GM19438 (cell line): ENCODE data around the gene APOE.
"Not testable (repeated sequence)": the region's sequence is repeated elsewhere in the genome, so short reads cannot be mapped to it uniquely, and the experiment has no call there.

ENCODE experiments used
- ATAC-seq: cut with Tn5 transposase; IDR thresholded peaks from one replicate; pipeline ENCODE4 v1.9.1; 2021; ENCODE audit warnings: low read depth; ENCODE audit not compliant: unreplicated experiment

The APOE gene

DNA sequence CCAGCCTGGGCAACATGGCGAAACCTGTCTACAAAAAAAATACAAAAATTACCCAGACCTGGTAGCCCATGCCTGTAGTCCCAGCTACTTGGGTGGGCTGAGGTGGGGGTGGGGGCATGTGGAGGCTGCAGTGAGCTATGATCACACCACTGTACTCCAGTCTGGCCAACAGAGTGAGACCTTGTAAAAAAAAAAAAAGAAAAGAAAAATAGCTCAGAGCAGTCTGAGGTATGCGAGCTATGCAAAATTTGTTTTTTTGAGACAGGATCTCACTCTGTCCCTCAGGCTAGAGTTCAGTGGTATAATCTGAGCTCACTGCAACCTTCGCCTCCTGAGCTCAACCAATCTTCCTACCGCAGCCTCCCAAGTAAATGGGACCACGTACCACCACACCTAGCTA lies 21.7 kb upstream of the APOE start:
- no peak for ATAC-seq

DNA sequence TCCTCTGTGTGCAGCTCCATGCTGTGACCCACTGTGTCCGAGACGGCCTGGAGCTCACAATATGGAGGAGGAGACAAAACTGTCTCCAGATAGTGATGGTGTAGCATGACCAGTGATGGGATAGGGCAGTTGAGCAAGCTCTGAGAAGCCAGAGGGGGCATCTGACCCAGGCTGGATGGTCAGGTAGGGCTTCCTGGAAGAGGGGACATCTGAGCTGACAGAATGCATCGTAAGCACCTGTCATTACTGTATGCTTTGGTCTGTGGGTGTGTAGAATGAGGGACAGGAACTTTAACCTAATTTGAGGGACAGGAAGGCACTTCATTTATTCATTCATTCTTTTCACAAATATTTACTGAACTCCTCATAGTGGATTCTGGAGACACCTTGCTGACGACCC lies 21.0 kb upstream of the APOE start:
- no peak for ATAC-seq

DNA sequence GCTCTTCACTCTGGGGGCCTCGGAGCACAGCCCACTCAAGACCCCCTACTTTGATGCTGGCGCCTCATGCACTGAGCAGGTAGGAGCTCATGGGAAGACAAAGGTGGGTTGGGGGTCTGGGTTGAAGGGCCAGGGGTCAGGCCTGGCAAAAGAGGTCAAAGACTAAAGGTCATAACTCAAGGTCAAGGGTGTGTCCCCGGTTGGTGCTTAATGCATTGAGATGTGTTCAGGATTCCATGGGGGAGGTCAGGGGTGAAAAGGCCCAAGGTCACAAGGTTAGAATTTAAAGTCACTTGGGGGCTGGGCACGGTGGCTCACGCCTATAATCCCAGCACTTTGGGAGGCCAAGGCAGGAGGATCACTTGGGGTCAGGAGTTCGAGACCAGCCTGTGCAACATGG lies 19.5 kb upstream of the APOE start:
- ATAC-seq = no peak

DNA sequence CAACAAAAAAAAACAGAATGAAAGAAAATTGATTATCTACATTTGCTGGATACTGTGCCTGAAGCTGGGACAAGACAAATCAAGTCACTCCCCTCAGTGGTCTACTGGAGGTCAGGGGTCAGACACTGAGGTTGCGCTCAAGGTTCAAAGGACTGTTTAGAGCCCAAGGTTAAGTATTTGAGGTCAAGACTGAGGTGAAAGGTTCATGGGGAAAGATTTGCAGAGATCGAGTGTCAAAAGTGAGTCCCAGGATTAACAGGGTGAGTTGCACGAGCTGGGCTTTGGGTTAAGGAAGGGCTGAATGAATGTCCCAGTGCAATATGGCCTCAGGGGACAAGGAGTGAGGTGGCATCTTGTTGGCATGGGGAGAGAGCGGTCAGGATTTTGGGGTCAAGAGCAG lies 17.9 kb upstream of the APOE start:
- ATAC-seq = no peak

DNA sequence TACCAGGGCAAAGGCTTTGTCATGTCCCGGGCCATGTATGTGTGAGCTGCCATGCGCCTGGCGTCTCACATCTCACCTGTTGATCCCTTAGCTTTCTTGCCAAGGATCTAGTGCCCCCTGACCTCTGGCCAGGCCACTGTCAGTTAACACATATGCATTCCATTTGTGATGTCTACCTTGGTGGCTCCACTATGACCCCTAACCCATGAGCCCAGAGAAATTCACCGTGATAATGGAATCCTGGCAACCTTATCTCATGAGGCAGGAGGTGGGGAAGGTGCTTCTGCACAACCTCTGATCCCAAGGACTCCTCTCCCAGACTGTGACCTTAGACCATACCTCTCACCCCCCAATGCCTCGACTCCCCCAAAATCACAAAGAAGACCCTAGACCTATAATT lies 17.3 kb upstream of the APOE start:
- ATAC-seq = not testable (repeated sequence)

DNA sequence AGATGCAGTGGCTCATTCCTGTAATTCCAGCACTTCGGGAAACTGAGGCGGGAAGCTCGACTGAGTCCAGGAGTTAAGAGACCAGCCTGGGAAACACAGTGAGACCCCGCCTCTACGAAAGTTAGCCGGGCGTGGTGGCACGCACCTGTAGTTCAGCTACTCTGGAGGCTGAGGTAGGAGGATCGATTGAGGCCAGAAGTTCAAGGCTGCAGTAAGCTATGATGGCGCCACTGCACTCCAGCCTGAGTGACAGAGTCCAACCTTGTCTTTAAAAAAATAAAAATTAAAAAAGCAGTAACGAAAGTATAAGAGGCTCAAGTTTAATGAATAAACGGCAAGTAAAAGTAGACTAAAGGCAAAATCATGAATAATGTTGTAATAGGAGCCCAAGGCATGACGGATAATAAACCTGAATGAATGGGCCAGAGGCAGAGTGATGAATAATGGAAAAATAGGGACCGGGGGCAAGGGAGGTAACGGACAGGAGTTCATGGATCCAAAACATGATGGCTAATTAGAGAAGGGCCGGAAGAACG lies 15.7 kb upstream of the APOE start:
- ATAC-seq = no peak

DNA sequence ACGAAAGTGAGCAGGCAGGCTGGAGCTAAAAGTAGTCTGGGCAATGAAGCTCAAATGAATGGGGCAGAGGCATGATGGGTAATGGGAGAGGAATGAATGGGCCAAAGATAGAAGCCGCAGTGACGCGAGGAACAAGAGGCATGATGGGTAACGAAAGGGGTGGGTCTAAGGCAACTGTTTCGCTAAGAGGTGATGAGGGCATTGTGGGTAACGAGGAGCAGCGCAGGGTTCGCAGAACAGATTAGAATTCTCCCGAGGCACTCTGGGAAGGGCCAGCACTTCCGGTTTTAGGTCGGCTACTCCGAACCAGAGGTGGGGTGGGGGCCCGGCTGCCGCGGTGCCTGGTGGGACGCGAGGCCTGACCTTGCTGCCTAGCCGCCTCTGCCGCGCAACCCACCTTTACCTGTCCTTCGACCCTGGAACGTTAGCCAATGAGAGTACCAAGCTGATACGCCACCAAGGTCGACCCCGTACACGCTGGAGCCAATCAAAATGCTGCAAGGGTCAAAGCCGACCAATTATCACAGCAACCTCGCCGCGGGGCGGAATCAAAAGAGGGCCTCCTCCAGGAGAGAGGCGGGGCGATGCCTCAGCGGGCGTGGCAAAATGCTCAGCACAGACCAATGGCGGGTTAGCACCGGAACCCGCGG lies 15.1 kb upstream of the APOE start:
- ATAC-seq = peak; percentile 84

DNA sequence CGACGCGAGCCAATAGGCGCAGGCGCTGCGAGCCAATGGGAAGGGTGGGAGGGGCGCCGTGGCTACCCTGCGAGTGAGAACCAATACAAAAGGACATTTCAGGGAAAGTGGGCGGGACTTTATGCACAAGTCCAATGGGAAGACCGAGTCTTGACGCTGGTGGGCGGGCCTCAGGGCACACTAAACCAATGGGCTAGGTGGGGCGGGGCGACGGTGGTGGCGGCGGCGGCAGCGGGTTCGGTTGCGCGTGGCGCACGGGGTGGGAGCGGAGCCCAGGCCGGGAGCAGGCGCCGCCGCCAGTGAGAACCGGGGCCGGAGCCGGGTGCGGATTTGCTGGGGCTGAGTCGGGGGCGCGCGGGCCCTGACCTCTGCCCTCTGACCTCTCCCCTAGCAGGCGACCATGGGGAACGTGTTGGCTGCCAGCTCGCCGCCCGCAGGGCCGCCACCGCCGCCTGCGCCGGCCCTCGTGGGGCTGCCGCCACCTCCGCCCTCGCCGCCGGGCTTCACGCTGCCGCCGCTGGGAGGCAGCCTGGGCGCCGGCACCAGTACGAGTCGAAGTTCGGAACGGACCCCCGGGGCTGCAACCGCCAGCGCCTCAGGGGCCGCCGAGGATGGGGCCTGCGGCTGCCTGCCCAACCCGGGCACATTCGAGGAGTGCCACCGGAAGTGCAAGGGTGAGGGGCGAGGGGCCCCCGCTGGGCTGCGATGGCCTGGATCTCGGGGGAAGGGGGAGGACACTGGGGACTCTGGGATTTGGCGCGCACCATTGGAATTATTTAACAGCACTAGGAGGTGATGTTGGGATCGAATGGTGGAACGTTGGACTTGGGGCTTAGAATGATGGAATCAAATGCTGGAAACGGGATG lies 14.3 kb upstream of the APOE start, which contains the start of gene TOMM40:
Gene TOMM40, plus strand, starts transcription at position 239 of the 867 bp plus-strand sequence. Its CDS starts 162 bp downstream, at position 401.
- peak; percentile 60 for ATAC-seq

DNA sequence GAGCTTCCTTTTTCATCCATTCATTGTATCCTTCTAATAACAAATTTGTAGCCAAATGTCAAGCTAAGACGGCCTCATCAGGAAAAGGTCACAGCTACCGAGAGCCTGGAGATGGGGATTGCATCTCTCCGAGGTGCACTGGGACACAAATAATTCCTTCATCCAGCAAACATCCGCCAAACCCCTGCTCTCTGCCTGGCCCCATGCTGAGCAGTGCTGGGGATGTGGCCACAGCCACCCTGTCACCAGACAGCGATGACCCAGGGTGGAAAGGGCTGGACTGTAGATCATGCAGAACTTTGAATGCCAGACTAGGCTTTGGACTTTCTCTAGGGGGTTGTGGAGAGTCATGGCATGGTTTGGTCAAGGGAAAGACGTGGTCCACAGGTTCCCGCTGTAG lies 12.7 kb upstream of the APOE start:
- ATAC-seq = no peak

DNA sequence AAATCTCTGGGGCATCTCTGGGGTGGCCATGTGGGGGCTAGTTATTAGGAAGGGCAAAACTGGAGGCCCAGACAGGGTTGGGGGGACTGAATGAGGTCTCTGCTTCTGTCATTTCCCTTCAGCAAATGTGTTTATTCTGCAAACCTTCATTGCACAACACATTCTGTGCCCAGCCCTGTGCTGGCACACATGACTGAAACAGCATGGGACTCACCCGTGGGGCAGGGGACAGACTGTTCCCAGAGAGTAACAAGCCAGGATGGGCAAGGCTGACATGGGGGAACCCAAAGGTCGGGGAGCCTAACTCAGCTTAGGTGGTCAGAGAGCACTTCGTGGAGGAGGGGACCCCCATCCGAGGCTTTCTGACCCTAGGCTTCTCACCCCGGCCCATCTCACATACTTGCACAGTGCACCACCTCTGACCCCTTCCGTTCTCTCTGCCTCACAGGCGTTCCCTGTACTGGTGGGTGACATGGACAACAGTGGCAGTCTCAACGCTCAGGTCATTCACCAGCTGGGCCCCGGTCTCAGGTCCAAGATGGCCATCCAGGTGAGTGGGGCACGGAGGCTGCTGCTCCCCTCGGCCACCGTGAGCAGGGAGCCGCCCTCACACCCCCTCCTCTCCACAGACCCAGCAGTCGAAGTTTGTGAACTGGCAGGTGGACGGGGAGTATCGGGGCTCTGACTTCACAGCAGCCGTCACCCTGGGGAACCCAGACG lies 12.1 kb upstream of the APOE start:
- no peak for ATAC-seq

DNA sequence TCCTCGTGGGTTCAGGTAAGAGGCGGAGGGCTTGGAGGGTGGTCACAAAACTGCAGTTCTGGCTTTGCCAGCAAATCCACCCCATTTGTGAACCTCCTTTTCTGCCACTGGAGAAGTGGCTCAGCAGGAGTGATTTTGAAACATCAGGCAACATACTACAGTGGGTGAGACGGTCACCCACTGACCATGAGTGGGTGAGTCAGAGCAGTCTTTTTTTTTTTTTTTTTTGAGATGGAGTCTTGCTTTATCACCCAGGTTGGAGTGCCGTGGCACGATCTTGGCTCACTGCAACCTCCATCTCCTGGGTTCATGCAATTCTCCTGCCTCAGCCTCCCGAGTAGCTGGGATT lies 11.6 kb upstream of the APOE start:
- ATAC-seq = no peak

DNA sequence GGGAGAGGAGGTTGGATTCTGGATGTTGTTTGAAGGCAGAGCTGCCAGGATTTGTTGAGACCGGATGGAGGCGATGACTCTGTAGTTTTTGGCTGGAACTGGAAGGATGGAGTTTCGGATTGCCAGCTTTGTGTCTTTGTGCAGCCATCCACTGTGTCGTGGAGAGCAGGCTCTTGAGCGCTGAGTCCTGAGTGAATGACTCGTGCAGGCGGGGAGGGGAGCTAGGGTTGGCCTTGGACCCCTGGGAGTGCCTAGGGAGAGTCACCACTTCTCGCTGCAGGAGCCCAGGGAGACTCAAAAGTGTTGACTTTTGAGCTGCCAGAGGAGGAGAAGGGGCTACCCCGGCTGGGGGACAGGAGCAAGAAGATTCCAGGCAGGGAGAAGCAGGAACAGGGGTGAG lies 10.7 kb upstream of the APOE start:
- no peak for ATAC-seq

DNA sequence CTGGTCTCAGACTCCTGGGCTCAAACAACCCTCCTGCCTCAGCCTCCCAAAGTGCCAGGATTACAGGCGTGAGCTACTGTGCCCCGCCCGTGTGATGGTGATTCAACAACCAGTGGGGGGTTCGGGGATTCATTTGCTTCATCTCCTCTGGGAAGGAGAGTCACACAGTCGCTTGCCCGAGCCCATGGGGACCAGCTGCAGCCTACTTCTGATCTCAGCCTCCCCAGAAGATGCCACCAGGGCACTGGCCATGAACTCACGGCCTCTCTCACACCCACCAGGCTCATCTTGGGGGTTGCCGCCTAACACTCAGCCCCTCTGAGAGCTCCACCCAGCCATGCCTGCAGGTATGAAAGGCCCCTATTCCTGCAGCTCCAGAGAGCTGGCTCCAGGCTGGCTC lies 7.8 kb upstream of the APOE start:
- ATAC-seq = no peak

DNA sequence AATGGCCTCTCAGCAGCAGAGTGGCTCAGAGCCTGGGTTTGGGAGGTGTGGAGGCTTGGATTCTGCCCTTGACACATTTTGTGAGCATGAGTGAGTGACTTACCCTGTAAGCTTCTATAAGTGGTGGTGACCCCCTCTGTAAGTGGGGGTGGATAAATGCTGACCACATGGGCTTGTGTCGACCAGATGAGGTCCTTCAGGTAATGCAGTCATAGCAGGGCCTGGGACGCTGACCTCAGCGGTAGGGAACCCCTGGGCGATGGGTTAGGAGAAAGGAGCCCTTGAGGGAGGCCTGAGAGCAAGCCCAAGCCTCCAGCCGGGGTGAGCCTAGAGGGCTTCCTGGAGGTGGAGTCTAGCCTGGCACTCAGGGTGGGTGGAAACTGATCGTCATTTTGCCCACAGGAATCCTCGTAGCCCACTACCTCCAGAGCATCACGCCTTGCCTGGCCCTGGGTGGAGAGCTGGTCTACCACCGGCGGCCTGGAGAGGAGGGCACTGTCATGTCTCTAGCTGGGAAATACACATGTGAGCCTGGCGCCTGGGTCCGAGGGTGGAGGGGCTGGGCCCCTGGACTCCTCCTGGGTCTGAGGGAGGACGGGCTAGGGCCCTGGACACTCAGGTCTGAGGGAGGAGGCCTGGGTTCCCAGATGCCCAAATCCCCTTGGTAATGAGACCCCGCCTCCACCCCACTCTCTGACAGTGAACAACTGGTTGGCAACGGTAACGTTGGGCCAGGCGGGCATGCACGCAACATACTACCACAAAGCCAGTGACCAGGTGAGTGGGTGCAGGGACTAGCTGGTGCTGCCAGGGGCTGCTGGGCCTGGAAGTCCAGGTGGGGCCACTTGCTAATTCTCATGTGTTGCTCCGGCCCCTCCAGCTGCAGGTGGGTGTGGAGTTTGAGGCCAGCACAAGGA lies 5.0 kb upstream of the APOE start:
- no peak for ATAC-seq

DNA sequence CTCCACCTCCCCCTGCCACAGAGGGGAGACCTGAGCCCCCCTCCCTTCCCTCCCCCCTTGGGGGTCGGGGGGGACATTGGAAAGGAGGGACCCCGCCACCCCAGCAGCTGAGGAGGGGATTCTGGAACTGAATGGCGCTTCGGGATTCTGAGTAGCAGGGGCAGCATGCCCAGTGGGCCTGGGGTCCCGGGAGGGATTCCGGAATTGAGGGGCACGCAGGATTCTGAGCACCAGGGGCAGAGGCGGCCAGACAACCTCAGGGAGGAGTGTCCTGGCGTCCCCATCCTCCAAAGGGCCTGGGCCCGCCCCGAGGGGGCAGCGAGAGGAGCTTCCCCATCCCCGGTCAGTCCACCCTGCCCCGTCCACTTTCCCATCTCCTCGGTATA lies 2.4 kb upstream of the APOE start:
- no peak for ATAC-seq

DNA sequence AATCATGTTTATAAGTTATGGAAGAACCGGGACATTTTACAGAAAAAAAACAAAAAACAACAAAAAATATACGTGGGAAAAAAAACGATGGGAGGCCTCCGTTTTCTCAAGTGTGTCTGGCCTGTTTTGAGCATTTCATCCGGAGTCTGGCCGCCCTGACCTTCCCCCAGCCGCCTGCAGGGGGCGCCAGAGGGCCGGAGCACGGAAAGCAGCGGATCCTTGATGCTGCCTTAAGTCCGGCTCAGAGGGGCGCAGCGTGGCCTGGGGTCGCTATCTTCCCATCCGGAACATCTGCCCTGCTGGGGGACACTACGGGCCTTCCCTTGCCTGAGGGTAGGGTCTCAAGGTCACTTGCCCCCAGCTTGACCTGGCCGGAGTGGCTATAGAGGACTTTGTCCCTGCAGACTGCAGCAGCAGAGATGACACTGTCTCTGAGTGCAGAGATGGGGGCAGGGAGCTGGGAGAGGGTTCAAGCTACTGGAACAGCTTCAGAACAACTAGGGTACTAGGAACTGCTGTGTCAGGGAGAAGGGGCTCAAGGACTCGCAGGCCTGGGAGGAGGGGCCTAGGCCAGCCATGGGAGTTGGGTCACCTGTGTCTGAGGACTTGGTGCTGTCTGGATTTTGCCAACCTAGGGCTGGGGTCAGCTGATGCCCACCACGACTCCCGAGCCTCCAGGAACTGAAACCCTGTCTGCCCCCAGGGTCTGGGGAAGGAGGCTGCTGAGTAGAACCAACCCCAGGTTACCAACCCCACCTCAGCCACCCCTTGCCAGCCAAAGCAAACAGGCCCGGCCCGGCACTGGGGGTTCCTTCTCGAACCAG lies 1.8 kb upstream of the APOE start:
- no peak for ATAC-seq

DNA sequence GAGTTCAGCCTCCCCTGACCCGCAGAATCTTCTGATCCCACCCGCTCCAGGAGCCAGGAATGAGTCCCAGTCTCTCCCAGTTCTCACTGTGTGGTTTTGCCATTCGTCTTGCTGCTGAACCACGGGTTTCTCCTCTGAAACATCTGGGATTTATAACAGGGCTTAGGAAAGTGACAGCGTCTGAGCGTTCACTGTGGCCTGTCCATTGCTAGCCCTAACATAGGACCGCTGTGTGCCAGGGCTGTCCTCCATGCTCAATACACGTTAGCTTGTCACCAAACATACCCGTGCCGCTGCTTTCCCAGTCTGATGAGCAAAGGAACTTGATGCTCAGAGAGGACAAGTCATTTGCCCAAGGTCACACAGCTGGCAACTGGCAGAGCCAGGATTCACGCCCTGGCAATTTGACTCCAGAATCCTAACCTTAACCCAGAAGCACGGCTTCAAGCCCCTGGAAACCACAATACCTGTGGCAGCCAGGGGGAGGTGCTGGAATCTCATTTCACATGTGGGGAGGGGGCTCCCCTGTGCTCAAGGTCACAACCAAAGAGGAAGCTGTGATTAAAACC lies 1.1 kb upstream of the APOE start:
- ATAC-seq = no peak

DNA sequence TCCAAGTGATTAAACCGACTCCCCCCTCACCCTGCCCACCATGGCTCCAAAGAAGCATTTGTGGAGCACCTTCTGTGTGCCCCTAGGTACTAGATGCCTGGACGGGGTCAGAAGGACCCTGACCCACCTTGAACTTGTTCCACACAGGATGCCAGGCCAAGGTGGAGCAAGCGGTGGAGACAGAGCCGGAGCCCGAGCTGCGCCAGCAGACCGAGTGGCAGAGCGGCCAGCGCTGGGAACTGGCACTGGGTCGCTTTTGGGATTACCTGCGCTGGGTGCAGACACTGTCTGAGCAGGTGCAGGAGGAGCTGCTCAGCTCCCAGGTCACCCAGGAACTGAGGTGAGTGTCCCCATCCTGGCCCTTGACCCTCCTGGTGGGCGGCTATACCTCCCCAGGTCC lies 2.0 kb downstream of the APOE start:
- ATAC-seq = no peak
